ENCODE data around the gene IL1R2. TPM values are rescaled to one million over a fixed set of nuclear protein-coding genes. Genes with fewer than 3 reads are reported as not detected.

The IL1R2 gene
- total and polyA plus RNA-seq, 4 donors = 0.97 to 38.3 (median 6.3) TPM

GRCh38 chr2:101970901-101971300 lies 20.9 kb upstream of the IL1R2 start:
- 96 to 100% methylated on average over 1 of the region's 1 CpG for WGBS, 2 donors
- no peaks in the 10 kb centered on the region for H3K4me1 ChIP-seq (ENCODE audit: control insufficient read depth in 1 of 2, insufficient read depth in 2 of 2, low read length in 2 of 2)
- intact Hi-C loops (cut with DNase I) = no loop called here
- H3K27ac ChIP-seq (ENCODE audit: low read depth in 1 of 2, low read length in 2 of 2) = no peak overlapping the region
- H3K9me3 ChIP-seq (ENCODE audit: control insufficient read depth, low read length) = peaks cover 4% of the 10 kb centered on the region
- no peaks in the 10 kb centered on the region for H3K27me3 ChIP-seq (ENCODE audit: control insufficient read depth in 1 of 2, insufficient read depth in 2 of 2, low read length in 1 of 2)
- H3K36me3 ChIP-seq (ENCODE audit: control insufficient read depth in 1 of 2, insufficient read depth in 2 of 2, low read length in 1 of 2) = no peaks in the 10 kb centered on the region
- DNase-seq (no peak), ATAC-seq (ENCODE audit: low FRiP score) (no peak)
- no peak overlapping the region for H3K4me3 ChIP-seq (ENCODE audit: low read length in 2 of 2)

- ATAC-seq (ENCODE audit: low FRiP score) (no peak), DNase-seq (no peak)
- peaks cover 4% of the 10 kb centered on the region for H3K9me3 ChIP-seq (ENCODE audit: control insufficient read depth, low read length)
- H3K4me1 ChIP-seq (ENCODE audit: control insufficient read depth in 1 of 2, insufficient read depth in 2 of 2, low read length in 2 of 2) = no peaks in the 10 kb centered on the region
- intact Hi-C loops (cut with DNase I) = no loop called here
- H3K27me3 ChIP-seq (ENCODE audit: control insufficient read depth in 1 of 2, insufficient read depth in 2 of 2, low read length in 1 of 2) = no peaks in the 10 kb centered on the region
- no peaks in the 10 kb centered on the region for H3K36me3 ChIP-seq (ENCODE audit: control insufficient read depth in 1 of 2, insufficient read depth in 2 of 2, low read length in 1 of 2)
- H3K4me3 ChIP-seq (ENCODE audit: low read length in 2 of 2) = no peak overlapping the region
- no peak overlapping the region for H3K27ac ChIP-seq (ENCODE audit: low read depth in 1 of 2, low read length in 2 of 2)
Measured at GRCh38 chr2:101971836-101972235, 19.9 kb upstream of the IL1R2 start.

GRCh38 chr2:101972621-101973434 lies 18.9 kb upstream of the IL1R2 start:
- H3K9me3 ChIP-seq (ENCODE audit: control insufficient read depth, low read length) = peaks cover 4% of the 10 kb centered on the region
- H3K36me3 ChIP-seq (ENCODE audit: control insufficient read depth in 1 of 2, insufficient read depth in 2 of 2, low read length in 1 of 2) = no peaks in the 10 kb centered on the region
- H3K4me1 ChIP-seq (ENCODE audit: control insufficient read depth in 1 of 2, insufficient read depth in 2 of 2, low read length in 2 of 2) = no peaks in the 10 kb centered on the region
- H3K4me3 ChIP-seq (ENCODE audit: low read length in 2 of 2) = no peak overlapping the region
- no peak for DNase-seq
- no peak for ATAC-seq (ENCODE audit: low FRiP score)
- no peak overlapping the region for H3K27ac ChIP-seq (ENCODE audit: low read depth in 1 of 2, low read length in 2 of 2)
- intact Hi-C loops (cut with DNase I) = no loop called here
- no peaks in the 10 kb centered on the region for H3K27me3 ChIP-seq (ENCODE audit: control insufficient read depth in 1 of 2, insufficient read depth in 2 of 2, low read length in 1 of 2)
- WGBS, 2 donors = 70 to 79% methylated on average over 7 of the region's 7 CpGs

DNA sequence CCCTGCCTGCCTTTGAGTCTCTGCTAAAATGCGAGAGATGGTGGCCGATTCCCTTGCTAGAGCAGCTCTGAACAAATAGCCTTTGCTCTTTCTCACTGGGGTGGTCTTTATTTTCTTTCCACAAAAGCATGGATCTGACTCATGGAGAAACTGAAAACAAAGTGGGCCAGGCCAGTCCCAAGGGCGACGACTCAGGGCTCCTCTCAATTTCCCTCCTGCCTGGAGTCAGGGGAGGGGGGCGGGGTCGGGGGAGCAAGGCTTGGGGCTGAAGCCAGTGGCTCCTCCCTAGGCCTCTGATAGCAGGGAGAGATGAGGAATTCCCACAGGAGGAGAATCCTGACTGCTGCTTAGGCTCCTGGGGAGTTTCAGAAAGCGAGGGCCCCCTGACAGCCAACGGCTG lies 17.1 kb upstream of the IL1R2 start:
- Histone ChIP-seq H3K4me3 (ENCODE audit: low read length in 2 of 2) (no peak overlapping the region), H3K4me1 (ENCODE audit: control insufficient read depth in 1 of 2, insufficient read depth in 2 of 2, low read length in 2 of 2) (no peaks in the 10 kb centered on the region), H3K9me3 (ENCODE audit: control insufficient read depth, low read length) (peaks cover 2% of the 10 kb centered on the region), H3K27ac (ENCODE audit: low read depth in 1 of 2, low read length in 2 of 2) (no peak overlapping the region), H3K27me3 (ENCODE audit: control insufficient read depth in 1 of 2, insufficient read depth in 2 of 2, low read length in 1 of 2) (no peaks in the 10 kb centered on the region), H3K36me3 (ENCODE audit: control insufficient read depth in 1 of 2, insufficient read depth in 2 of 2, low read length in 1 of 2) (no peaks in the 10 kb centered on the region)
- intact Hi-C loops (cut with DNase I) = no loop called here
- ATAC-seq (ENCODE audit: low FRiP score) (no peak), DNase-seq (no peak)
- 80 to 86% methylated on average over 8 of the region's 8 CpGs for WGBS, 2 donors

DNA sequence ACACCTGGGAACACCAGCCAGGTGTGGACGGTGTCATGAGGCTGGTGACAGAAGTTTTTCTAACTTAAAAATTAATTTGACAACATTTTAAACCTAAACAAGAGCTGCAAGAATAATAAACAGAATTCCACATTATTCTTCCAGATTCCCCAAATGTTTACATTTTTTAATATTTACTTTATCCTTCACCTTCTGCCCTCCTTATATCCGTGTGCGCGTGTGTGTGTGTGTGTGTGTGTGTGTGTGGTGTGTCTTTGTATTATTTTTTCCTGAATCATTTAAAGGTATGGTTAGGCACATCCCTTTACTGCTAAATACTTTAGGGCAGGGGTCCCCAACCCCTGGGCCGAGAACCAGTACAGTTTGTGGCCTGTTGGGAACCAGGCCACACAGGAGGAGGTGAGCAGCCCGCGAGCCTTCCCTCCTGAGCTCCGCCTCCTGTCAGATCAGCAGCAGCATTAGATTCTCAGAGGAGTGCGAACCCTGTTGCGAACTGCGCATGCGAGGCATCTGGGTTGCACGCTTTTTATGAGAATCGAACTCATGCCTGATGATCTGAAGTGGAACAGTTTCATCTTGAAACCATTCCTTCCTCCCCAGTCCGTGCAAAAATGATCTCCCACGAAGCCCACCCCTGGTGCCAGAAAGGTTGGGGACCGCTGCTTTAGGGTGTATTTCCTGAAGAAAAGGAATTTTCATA lies 16.4 kb upstream of the IL1R2 start:
- no peak overlapping the region for H3K27ac ChIP-seq (ENCODE audit: low read depth in 1 of 2, low read length in 2 of 2)
- no peak overlapping the region for H3K4me3 ChIP-seq (ENCODE audit: low read length in 2 of 2)
- 90% methylated on average over 17 of the region's 17 CpGs for WGBS, 2 donors
- DNase-seq (no peak), ATAC-seq (ENCODE audit: low FRiP score) (no peak)
- H3K27me3 ChIP-seq (ENCODE audit: control insufficient read depth in 1 of 2, insufficient read depth in 2 of 2, low read length in 1 of 2) = no peaks in the 10 kb centered on the region
- no peaks in the 10 kb centered on the region for H3K4me1 ChIP-seq (ENCODE audit: control insufficient read depth in 1 of 2, insufficient read depth in 2 of 2, low read length in 2 of 2)
- intact Hi-C loops (cut with DNase I) = no loop called here
- H3K9me3 ChIP-seq (ENCODE audit: control insufficient read depth, low read length) = peaks cover 2% of the 10 kb centered on the region
- H3K36me3 ChIP-seq (ENCODE audit: control insufficient read depth in 1 of 2, insufficient read depth in 2 of 2, low read length in 1 of 2) = no peaks in the 10 kb centered on the region

DNA sequence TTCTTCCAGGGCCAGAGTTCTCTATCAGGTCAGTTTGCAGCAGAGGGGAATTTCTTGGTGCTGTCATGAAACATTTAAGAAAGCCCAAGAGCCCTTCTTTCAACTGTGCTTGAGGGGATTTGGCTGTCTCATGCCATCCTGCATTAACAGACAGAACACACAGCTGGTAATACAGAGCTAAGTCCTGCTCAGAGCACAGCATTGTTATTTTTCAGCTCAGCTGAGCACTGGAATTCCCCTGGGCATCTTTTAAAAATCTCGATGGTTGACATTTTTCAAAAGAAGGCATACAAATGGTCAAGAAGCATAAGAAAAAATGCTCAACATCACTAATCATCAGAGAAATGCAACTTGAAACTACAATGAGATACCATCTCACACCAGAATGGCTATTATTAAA lies 14.9 kb upstream of the IL1R2 start:
- intact Hi-C loops (cut with DNase I) = no loop called here
- no peak overlapping the region for H3K27ac ChIP-seq (ENCODE audit: low read depth in 1 of 2, low read length in 2 of 2)
- no peak overlapping the region for H3K4me3 ChIP-seq (ENCODE audit: low read length in 2 of 2)
- no peaks in the 10 kb centered on the region for H3K9me3 ChIP-seq (ENCODE audit: control insufficient read depth, low read length)
- no peak for ATAC-seq (ENCODE audit: low FRiP score)
- no peaks in the 10 kb centered on the region for H3K27me3 ChIP-seq (ENCODE audit: control insufficient read depth in 1 of 2, insufficient read depth in 2 of 2, low read length in 1 of 2)
- WGBS, 2 donors = 9 to 24% methylated on average over 1 of the region's 1 CpG
- no peaks in the 10 kb centered on the region for H3K36me3 ChIP-seq (ENCODE audit: control insufficient read depth in 1 of 2, insufficient read depth in 2 of 2, low read length in 1 of 2)
- no peaks in the 10 kb centered on the region for H3K4me1 ChIP-seq (ENCODE audit: control insufficient read depth in 1 of 2, insufficient read depth in 2 of 2, low read length in 2 of 2)
- no peak for DNase-seq

DNA sequence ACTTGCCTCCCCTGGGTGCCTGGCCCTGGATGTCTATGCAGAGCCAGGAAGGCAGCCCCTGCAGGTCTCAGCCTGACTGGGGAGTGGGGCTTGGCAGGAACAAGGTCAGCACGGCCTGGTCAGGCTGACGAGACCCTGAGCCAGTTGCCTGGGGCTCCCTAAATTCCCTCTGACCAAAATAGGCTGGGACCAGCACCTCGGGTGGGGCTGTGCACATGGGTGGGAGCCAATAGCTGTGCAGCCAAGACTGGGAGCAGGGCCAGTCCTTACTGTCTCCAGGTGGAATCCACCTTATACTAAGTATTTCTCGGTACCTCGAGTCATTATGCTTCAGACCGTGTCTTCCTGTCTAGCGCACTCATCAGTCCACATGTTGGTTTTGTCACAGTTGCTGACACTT lies 11.4 kb upstream of the IL1R2 start:
- no peak for ATAC-seq (ENCODE audit: low FRiP score)
- 94% methylated on average over 7 of the region's 7 CpGs for WGBS, 2 donors
- no peaks in the 10 kb centered on the region for H3K4me1 ChIP-seq (ENCODE audit: control insufficient read depth in 1 of 2, insufficient read depth in 2 of 2, low read length in 2 of 2)
- no peak overlapping the region for H3K4me3 ChIP-seq (ENCODE audit: low read length in 2 of 2)
- no peaks in the 10 kb centered on the region for H3K36me3 ChIP-seq (ENCODE audit: control insufficient read depth in 1 of 2, insufficient read depth in 2 of 2, low read length in 1 of 2)
- no peak for DNase-seq
- intact Hi-C loops (cut with DNase I) = no loop called here
- no peaks in the 10 kb centered on the region for H3K9me3 ChIP-seq (ENCODE audit: control insufficient read depth, low read length)
- no peak overlapping the region for H3K27ac ChIP-seq (ENCODE audit: low read depth in 1 of 2, low read length in 2 of 2)
- H3K27me3 ChIP-seq (ENCODE audit: control insufficient read depth in 1 of 2, insufficient read depth in 2 of 2, low read length in 1 of 2) = no peaks in the 10 kb centered on the region

DNA sequence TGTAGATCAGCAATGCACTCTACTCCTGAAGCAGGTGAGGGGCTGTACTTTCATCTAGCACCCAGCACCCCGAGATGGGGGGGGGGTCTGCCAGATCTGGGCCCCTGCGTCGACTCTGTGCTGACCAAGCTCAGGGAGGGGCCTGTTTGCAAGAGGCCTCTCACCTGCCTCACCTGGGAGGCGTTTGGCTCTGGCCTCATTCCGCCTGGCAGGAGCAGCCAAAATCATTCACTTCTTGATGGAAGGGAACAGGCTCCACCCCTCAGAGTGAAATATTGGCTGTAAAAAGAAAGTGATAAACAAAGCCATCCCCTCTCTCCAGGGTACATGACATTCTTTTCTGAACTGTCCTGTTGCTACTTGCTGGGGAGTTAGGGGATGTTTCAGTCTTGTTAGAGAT lies 10.7 kb upstream of the IL1R2 start:
- DNase-seq (no peak), ATAC-seq (ENCODE audit: low FRiP score) (no peak)
- intact Hi-C loops (cut with DNase I) = no loop called here
- Histone ChIP-seq H3K9me3 (ENCODE audit: control insufficient read depth, low read length) (no peaks in the 10 kb centered on the region), H3K27me3 (ENCODE audit: control insufficient read depth in 1 of 2, insufficient read depth in 2 of 2, low read length in 1 of 2) (no peaks in the 10 kb centered on the region), H3K4me1 (ENCODE audit: control insufficient read depth in 1 of 2, insufficient read depth in 2 of 2, low read length in 2 of 2) (no peaks in the 10 kb centered on the region), H3K36me3 (ENCODE audit: control insufficient read depth in 1 of 2, insufficient read depth in 2 of 2, low read length in 1 of 2) (no peaks in the 10 kb centered on the region), H3K27ac (ENCODE audit: low read depth in 1 of 2, low read length in 2 of 2) (no peak overlapping the region), H3K4me3 (ENCODE audit: low read length in 2 of 2) (no peak overlapping the region)
- 92 to 97% methylated on average over 5 of the region's 5 CpGs for WGBS, 2 donors

- WGBS, 2 donors = 93 to 95% methylated on average over 4 of the region's 4 CpGs
- Histone ChIP-seq H3K27me3 (ENCODE audit: control insufficient read depth in 1 of 2, insufficient read depth in 2 of 2, low read length in 1 of 2) (no peaks in the 10 kb centered on the region), H3K27ac (ENCODE audit: low read depth in 1 of 2, low read length in 2 of 2) (no peak overlapping the region), H3K36me3 (ENCODE audit: control insufficient read depth in 1 of 2, insufficient read depth in 2 of 2, low read length in 1 of 2) (no peaks in the 10 kb centered on the region), H3K4me1 (ENCODE audit: control insufficient read depth in 1 of 2, insufficient read depth in 2 of 2, low read length in 2 of 2) (no peaks in the 10 kb centered on the region), H3K9me3 (ENCODE audit: control insufficient read depth, low read length) (no peaks in the 10 kb centered on the region), H3K4me3 (ENCODE audit: low read length in 2 of 2) (no peak overlapping the region)
- no peak for ATAC-seq (ENCODE audit: low FRiP score)
- no peak for DNase-seq
- intact Hi-C loops (cut with DNase I) = no loop called here
Measured at GRCh38 chr2:101981504-101981903, 10.3 kb upstream of the IL1R2 start.
